OCI-LY7 (cell line): ENCODE measurements around the gene MACF1.

Source experiments
- CTCF ChIP-seq: fragments of 200-600 bp; sonication (generic); conservative IDR thresholded peaks from 2 replicates; pipeline ENCODE4 v1.5.1; 2014; ENCODE audit warnings: mild to moderate bottlenecking, antibody characterized with exemption, low read length, moderate library complexity, mixed read lengths
- EZH2phosphoT487 ChIP-seq: fragments of 200-600 bp; sonication (generic); IDR thresholded peaks from 2 replicates; pipeline ENCODE4 v1.6.1; 2018; ENCODE audit warnings: low read depth, borderline replicate concordance, mild to moderate bottlenecking, mixed run types, antibody characterized with exemption, low read length, moderate library complexity, mixed read lengths

DNA sequence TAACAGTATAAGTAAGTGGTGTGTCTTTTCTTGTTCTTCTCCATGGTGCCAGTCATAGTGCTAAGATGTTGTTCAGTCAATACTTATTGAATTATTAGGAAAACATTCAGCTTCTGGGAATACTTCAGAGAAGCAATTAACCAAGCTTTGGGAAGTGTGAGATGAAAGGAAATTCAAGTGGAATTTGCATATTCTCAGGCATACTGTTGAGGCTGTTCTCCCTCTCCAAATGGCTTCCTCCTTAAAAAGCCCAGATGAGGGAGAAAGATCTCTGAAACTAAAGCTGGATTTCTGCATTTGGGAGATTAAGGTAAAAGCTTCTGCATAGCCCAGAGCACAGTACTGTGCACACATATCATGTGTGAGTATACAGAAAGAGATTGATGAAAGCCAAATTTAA is 73.4 kb downstream of the MACF1 start:
- TF ChIP-seq CTCF (no peak), EZH2phosphoT487 (no peak)
